DOHH2 (cell line): Measurements from ENCODE around the gene ADAM8.

ENCODE experiments used
- H3F3A ChIP-seq: fragments of 200-600 bp; sonication (generic), shearing (Covaris generic); 2 replicates; pipeline ENCODE4 v1.6.0; 2016; ENCODE audit warnings: antibody characterized with exemption, mild to moderate bottlenecking; ENCODE audit not compliant: control insufficient read depth, insufficient read depth
- H3K27ac ChIP-seq: fragments of 200-600 bp; sonication (generic); 2 replicates; pipeline ENCODE4 v1.5.1; 2014; ENCODE audit warnings: low read depth, mild to moderate bottlenecking, low read length, moderate library complexity
- H3K27me3 ChIP-seq: fragments of 200-600 bp; sonication (generic); 2 replicates; pipeline ENCODE4 v1.6.1; 2014; ENCODE audit warnings: mild to moderate bottlenecking, low read length, mixed read lengths; ENCODE audit not compliant: control insufficient read depth
- H3K36me3 ChIP-seq: fragments of 200-600 bp; sonication (generic); 2 replicates; pipeline ENCODE4 v1.6.1; 2014; ENCODE audit warnings: mild to moderate bottlenecking, low read length, moderate library complexity, mixed read lengths; ENCODE audit not compliant: control insufficient read depth
- H3K4me1 ChIP-seq: fragments of 200-600 bp; sonication (generic); 2 replicates; pipeline ENCODE4 v1.6.1; 2014; ENCODE audit warnings: mild to moderate bottlenecking, low read length, mixed read lengths; ENCODE audit not compliant: control insufficient read depth
- H3K4me2 ChIP-seq: fragments of 200-600 bp; sonication (generic); 2 replicates; pipeline ENCODE4 v1.6.0; 2014; ENCODE audit warnings: mild to moderate bottlenecking, low read length, moderate library complexity
- H3K4me3 ChIP-seq: fragments of 200-600 bp; sonication (generic); 2 replicates; pipeline ENCODE4 v1.5.1; 2014; ENCODE audit warnings: mild to moderate bottlenecking, low read length, mixed read lengths
- H3K79me2 ChIP-seq: fragments of 200-600 bp; sonication (generic); 2 replicates; pipeline ENCODE4 v1.6.1; 2014; ENCODE audit warnings: mild to moderate bottlenecking, low read length, mixed read lengths; ENCODE audit not compliant: control insufficient read depth
- H3K9me2 ChIP-seq: fragments of 200-600 bp; sonication (generic); replicated peaks from 2 replicates; pipeline ENCODE4 v1.6.1; 2014; ENCODE audit warnings: mild to moderate bottlenecking, low read length, mixed read lengths; ENCODE audit not compliant: control insufficient read depth
- H3K9me3 ChIP-seq: fragments of 200-600 bp; sonication (generic); 2 replicates; pipeline ENCODE4 v1.6.1; 2014; ENCODE audit warnings: antibody characterized with exemption, low read length, mixed read lengths; ENCODE audit not compliant: control insufficient read depth, insufficient read depth
- H4K20me1 ChIP-seq: fragments of 200-600 bp; sonication (generic); 2 replicates; pipeline ENCODE4 v1.6.0; 2014; ENCODE audit warnings: low read depth, mild to moderate bottlenecking, antibody characterized with exemption, low read length, moderate library complexity; ENCODE audit not compliant: control insufficient read depth, insufficient read depth
- CTCF ChIP-seq: fragments of 200-600 bp; sonication (generic); IDR thresholded peaks from one replicate; pipeline ENCODE4 v1.5.1; 2014; ENCODE audit warnings: antibody characterized with exemption, mild to moderate bottlenecking, low read depth, low read length; ENCODE audit not compliant: poor library complexity, severe bottlenecking
- EZH2phosphoT487 ChIP-seq: fragments of 200-600 bp; sonication (generic); IDR thresholded peaks from 2 replicates; pipeline ENCODE4 v1.6.1; 2017; ENCODE audit warnings: borderline replicate concordance, mild to moderate bottlenecking, antibody characterized with exemption, low read length, moderate library complexity, mixed read lengths

Gene ADAM8

GRCh38 chr10:133286366-133286765 is 9.7 kb upstream of the ADAM8 start:
- no peak overlapping the region for H3K27ac ChIP-seq
- no peaks in the 10 kb centered on the region for H3K9me3 ChIP-seq
- no peaks in the 10 kb centered on the region for H3F3A ChIP-seq
- no peaks in the 10 kb centered on the region for H3K9me2 ChIP-seq
- no peaks in the 10 kb centered on the region for H4K20me1 ChIP-seq
- TF ChIP-seq CTCF (no peak), EZH2phosphoT487 (no peak)
- H3K4me2 ChIP-seq: no peak overlapping the region
- H3K36me3 ChIP-seq: peaks cover 47% of the 10 kb centered on the region
- H3K4me3 ChIP-seq: no peak overlapping the region
- no peaks in the 10 kb centered on the region for H3K4me1 ChIP-seq
- no peaks in the 10 kb centered on the region for H3K79me2 ChIP-seq
- no peaks in the 10 kb centered on the region for H3K27me3 ChIP-seq

GRCh38 chr10:133285217-133285616 is 8.5 kb upstream of the ADAM8 start:
- TF ChIP-seq EZH2phosphoT487 (no peak), CTCF (no peak)
- H3K79me2 ChIP-seq: no peaks in the 10 kb centered on the region
- peaks cover 44% of the 10 kb centered on the region for H3K36me3 ChIP-seq
- no peaks in the 10 kb centered on the region for H3K9me2 ChIP-seq
- H4K20me1 ChIP-seq: no peaks in the 10 kb centered on the region
- no peaks in the 10 kb centered on the region for H3K27me3 ChIP-seq
- no peak overlapping the region for H3K4me2 ChIP-seq
- H3F3A ChIP-seq: no peaks in the 10 kb centered on the region
- H3K4me3 ChIP-seq: no peak overlapping the region
- no peaks in the 10 kb centered on the region for H3K9me3 ChIP-seq
- H3K27ac ChIP-seq: no peak overlapping the region
- H3K4me1 ChIP-seq: no peaks in the 10 kb centered on the region

- TF ChIP-seq EZH2phosphoT487 (no peak), CTCF (no peak)
- H3K4me2 ChIP-seq: no peak overlapping the region
- H3F3A ChIP-seq: no peaks in the 10 kb centered on the region
- H3K27me3 ChIP-seq: no peaks in the 10 kb centered on the region
- H3K9me3 ChIP-seq: no peaks in the 10 kb centered on the region
- no peaks in the 10 kb centered on the region for H4K20me1 ChIP-seq
- no peaks in the 10 kb centered on the region for H3K9me2 ChIP-seq
- no peak overlapping the region for H3K27ac ChIP-seq
- H3K4me3 ChIP-seq: no peak overlapping the region
- H3K36me3 ChIP-seq: peaks cover 41% of the 10 kb centered on the region
- no peaks in the 10 kb centered on the region for H3K79me2 ChIP-seq
- no peaks in the 10 kb centered on the region for H3K4me1 ChIP-seq
Observed at GRCh38 chr10:133283931-133284330, 7.3 kb upstream of the ADAM8 start.
